NCI-H524 treated with DMSO at 0.1 percent for 48 hours (cell line): Measurements from ENCODE around the gene SIAE.

Experiments used
- DNase-seq: peaks from one replicate; lab custom pipeline; 2025; lab: John Stamatoyannopoulos, UW

The SIAE gene, protein sequence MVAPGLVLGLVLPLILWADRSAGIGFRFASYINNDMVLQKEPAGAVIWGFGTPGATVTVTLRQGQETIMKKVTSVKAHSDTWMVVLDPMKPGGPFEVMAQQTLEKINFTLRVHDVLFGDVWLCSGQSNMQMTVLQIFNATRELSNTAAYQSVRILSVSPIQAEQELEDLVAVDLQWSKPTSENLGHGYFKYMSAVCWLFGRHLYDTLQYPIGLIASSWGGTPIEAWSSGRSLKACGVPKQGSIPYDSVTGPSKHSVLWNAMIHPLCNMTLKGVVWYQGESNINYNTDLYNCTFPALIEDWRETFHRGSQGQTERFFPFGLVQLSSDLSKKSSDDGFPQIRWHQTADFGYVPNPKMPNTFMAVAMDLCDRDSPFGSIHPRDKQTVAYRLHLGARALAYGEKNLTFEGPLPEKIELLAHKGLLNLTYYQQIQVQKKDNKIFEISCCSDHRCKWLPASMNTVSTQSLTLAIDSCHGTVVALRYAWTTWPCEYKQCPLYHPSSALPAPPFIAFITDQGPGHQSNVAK

DNA sequence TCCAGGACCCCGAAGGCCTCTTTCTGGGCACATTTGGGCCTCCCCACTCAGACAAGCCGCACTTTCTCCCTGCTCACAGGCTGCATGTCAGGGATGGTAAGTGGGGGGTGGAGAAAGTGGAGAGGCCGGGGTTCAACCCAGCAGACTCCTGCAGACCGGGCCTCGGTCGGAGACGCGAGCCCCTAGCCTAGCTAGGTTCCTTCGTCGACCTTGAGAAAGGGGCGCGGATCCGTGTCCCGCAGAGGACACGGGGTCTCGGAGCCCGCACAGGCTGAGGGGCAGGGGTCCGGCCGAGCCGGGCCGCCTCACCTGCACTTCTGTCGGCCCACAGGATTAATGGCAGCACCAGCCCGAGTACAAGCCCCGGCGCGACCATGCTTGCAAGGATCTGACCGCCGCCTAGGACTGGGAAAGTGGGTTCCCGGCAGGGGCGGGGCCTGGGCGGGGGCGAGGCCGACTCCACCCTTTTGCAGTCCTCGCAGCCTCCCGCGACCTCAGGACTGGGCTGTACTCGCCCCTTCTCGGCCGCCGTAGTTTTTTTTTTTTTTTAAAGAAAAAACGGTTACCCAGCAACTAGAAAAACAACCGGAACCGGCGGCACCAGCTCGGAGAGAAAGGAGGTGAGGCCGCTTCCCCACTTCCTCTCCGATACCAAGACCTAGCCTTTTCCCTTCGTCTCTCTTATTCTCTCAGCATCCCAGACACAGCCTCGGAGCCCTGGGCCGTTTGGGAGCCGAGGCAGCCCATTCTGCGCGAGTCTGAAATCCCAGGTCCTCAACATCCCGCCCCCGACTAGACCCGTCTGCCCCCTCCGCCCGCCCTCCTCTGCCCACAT lies at the start of gene SIAE, which contains the start of gene SPA17:
TSS of gene SIAE (minus strand) at position 407 of the 835 bp plus-strand sequence. CDS start at position 376, 31 bp downstream.
TSS of gene SPA17 (plus strand) at position 572 of the 835 bp plus-strand sequence. CDS start 1,361 bp downstream, outside the sequence.
- DNase-seq, result peak; percentile 84

DNA sequence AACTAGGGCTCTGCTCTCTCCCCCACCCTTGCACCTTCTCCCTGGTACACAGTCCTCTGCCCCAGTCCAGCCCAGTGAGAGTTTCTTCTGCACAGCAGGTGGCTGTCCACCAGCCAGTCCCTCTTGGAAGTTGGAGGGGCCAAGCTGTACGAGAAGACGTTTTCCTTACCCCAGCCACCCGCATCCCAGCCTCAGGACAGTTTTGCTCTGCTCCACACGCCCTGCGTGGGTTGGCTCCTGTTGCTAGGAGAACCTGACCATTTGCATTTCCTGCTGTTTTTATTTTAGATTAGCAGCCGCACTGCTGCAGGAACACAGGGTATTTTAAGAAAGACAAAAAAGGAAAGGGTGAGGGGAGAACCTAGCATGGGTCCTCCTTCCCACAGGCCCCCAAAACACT lies 48.6 kb upstream of the SIAE start:
- DNase-seq, result no peak

DNA sequence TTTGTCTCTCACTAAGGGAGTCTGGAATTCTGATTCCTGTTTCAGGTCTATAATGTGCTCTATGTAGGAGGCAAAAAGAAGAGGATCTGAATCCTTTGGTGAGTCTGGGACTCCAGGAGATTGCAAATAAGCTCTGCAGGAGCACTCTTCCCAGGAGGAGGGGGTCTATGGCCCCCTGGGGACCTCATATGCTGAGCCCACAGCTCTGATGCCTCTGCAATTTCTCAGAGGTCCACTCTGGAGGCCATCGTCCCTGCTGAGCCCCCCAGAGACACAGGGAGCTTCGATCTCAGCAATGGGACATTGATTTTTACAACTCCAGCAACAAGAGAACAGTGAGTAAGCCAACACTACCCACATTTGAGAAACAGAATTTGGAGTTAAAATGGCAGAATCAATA lies 46.0 kb upstream of the SIAE start:
- DNase-seq, result no peak

DNA sequence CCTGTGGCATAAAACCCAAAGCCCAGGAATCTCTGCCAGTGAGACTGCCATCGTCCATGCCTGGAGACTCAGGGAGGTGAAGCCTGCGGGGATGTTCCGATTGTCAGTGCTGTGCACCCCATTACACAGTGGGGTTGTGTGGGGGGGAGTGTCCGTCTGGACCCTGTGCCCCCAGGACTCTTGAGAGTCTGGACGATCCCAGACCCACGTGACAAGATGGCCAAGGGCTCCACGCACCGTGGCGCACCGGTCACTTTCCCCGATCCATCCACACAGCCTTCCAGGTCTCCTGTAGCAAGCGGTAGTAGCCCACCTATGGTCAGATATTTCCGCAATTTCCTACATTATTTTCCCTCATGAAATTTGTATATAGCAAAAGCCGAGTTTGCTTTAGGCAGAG lies 45.3 kb upstream of the SIAE start:
- DNase-seq, result no peak

DNA sequence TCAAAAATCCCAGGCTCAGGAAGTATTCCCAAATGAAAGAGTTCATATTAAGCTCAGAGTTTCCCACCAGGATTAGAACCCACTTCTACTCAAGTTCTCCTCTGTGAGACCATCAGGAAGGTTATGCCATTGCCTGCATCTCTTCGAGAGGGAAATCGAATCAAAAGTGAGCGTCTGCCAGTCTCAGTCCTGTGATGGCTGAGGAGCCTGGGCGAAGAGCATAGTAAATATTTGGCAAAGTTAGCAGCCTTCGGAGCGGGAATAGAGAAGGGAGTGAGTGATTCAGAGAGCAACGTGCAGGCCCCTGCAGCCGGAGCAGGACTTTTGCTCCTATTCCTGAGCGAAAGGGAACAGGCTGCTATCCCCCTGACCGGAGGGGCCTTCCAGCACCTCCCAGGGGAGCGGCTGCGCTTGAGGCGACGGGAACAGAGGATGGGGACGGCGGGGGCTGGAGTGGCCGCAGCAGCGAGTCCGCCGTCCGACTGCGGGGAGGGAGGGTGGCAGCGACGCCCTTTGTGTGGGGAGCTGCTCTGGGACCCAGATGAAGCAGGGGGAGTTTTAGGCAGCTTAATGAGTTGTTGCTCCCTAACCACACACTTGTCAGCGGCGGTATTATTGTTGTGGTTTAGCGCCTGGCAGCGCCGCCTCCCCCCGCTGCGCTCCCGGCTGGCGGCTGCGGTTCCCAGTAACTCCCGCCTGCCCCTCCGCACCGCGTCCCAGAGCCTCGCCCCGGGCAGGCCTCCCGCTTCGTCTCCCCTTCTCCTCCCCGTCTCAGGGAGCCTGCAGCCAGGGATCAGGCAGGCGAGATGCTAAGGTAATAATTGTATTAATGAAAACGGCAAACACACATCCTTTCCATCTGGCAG lies 44.5 kb upstream of the SIAE start:
- no peak for DNase-seq

DNA sequence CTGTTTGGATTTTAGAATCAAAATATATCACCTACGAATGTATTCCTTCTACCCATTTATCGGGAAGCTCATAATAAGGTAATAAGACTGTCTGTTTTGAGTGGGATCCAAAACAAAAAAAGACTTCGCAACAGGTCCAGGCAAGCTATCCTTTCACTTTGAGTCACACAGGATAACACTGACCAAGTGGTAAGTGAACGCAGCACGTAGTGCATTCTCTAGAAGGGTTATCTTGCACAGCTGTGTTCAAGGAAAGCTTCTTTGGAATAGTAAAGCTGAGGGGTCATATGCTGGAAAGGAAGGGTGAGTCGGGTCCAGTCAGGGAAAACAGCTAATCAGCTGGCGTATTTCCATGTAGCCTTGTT lies 43.9 kb upstream of the SIAE start:
- DNase-seq, result no peak

DNA sequence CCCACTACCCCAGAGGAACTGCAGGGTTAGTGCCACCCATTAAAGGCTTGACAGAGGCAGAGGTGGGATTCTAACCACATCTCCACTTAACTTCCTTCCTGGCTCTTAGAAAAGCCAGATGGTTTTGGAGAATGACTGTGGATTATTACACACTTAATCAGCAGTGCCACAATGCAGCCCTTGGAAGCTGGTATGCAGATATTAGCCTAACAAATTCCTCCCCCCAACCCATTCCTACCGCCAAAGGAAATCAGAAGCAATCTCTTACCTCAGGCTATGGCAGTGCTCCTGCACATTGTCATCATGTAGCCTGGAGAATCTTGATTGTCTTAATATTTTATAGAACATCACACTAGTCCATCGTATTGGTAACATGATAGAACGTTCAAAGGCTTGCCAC lies 43.1 kb upstream of the SIAE start:
- peak; percentile 57 for DNase-seq

DNA sequence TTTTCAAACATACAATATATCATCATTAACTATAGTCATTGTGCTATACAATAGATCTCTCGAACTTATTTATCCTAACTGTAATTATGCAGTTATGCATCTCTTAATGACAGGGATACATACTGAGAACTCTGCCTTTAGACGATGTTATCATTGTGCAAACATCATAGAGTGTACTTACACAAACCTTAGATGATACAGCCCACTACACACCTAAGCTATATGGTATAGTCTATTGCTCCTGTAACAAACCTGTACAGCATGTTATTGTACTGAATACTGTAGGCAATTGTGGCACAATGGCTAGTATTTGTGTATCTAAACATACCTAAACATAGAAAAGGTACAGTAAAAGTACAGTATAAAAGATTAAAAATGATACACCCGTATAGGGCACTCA lies 38.9 kb upstream of the SIAE start:
- no peak for DNase-seq

DNA sequence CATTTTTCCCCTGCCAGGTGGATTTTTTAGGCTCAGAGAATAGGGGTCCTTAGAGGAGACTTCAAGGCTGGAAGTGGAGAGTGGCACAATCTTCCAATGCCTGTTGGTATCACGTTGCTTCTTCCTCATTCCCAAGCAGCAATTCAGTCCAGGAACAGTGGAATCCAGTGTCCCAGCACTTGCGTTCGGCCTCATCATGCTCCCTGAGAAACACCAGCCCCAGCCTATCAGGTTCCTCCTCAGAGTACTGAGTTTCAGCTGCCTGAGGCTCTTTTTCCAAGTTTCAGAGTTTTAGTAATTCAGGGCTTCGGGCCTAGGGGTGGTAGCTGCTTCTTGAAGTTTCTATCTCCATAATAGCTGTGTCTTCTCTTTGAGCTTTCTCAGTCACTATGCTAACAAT lies 34.3 kb upstream of the SIAE start:
- no peak for DNase-seq

DNA sequence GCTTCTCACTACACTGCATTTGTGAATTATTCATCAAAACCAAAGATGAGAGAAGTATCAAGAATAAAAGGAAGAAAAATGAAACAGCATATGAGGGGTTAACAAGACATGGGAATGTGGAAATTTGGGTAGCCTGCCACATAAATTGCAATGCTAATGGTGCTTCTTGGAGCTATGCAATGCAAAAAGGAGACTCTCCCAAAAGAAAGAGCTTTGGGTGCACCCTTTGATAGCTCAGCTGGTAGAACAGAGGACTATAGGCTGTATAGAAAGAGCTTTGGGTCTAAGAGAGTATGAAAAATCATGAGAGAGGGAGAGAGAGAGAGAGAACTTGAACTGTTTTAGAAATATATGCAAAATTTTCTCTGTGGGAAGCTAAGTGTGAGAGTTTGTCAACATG lies 26.5 kb upstream of the SIAE start:
- DNase-seq, result no peak

DNA sequence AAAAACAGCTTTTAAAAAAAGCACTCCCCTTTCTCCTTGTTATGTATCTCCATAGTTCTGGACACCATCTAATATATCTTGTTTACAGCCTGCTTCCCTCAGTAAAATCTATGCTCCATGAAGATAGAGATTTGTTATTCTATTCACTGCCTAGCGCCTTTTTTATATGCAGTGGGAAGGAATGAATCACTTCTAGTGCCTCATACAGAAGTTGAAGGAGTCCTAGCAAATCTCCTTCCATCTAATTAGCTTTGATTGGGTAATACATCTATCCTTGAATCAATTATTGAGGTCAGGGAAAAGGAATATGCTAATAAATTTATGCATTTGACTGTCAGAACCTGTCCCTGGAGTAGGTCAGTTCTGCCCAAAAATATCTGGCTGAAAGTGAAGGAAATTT lies 26.0 kb upstream of the SIAE start:
- DNase-seq, result no peak

DNA sequence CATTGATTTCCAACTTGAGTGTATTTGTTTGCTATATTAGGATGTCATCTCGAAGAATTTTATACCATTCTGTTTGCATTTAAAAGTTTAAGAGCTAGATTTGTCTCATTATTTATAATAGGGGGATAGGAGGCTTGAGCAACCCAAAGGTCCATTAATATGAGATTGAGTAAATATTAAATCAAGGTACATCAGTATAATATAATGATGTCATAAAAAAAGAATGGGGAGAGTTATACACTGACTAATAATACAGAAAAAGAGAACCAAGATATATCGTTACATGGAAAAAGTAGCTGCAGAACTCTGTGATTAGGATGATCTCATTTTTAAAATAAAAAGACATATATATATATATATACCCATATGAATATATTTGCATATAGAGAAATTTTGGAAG lies 19.6 kb upstream of the SIAE start:
- DNase-seq, result no peak

DNA sequence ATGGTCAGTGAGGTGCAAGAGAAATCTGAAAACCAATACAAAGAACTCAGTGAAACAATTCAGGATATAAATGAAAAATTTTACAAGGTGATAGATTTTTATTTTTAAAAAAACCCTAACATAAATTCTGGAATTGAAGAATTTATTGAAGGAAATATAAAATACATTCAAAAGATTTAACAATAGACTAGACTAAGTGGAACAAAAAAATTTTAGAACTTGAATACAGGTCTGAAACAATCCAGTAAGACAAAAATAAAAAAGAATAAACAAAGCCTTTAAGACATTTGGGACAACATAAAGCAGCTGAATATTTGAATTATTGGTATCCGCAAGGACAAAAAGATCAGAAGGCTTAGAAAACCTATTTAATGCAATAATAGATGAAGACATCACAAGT lies 8.9 kb upstream of the SIAE start:
- no peak for DNase-seq

DNA sequence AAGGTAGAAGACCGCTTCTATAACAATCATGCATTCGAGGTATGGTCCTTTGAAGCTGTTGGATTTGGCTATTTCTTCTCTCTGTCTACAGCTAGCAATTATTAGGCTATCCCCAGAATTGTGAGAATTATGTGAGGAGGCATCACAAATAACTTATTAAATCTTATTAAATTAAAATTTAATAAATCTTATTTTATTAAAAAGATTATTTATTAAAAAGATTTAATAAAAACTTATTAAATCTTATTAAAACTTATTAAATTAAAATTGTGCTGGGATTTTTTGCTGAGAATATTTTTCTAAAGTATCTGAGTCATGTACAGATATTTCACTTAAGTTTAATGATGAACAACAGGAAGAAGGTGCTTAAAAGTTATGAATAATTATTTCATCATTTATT lies 7.9 kb upstream of the SIAE start:
- DNase-seq, result no peak

DNA sequence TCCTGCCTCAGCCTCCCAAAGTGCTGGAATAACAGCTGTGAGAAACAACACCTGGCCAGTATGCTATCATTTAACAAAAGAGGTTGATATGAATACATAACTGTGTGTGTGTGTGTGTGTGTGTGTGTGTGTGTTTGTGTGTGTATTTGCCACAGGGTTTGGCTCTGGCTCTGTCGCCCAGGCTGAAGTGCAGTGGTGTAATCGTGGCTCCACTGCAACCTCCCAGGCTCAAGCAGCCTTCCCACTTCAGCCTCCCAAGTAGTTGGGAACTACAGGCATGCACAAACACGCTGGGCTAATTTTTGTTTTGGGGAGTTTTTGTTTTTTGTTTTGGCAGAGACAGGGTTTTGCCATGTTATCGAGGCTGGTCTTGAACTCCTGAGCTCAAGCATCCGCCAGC lies 4.9 kb upstream of the SIAE start:
- no peak for DNase-seq

DNA sequence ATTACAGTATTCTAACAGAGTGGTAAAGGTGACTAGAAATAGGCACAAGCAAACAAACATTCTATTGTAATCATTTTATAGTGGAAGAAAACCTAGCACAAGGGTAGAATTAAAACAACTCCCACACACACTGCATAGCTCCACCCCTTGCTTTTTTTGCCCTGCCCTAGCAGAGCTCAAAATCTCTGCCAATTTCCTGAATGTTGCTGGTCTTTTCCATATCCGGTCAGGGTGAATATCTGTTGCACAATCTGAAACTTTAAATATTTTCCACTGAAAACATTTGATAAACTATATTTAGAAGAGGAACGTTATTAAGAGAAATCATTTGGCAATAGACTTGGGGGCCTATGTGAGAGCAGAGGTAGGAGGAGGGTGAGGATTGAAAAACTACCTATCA lies 2.8 kb upstream of the SIAE start:
- DNase-seq, result no peak

DNA sequence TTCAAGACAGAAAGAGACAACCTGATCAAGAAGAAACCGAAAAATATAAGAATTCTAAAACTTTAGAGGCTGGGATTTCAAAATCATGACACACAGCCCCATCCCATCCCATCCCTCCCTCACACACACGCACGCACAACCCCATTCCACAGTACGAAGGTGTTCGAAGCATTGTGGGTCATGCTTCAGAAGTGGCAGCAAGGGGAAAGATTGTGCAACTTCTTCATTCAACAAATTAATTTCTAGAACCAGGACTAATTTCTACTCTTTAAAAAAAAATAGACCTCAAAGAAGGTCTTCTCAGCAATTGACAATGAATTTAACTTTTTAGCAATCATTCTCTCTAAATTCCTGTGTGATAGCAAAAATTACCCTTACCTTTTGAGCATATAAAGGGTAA lies 1.0 kb upstream of the SIAE start:
- no peak for DNase-seq

DNA sequence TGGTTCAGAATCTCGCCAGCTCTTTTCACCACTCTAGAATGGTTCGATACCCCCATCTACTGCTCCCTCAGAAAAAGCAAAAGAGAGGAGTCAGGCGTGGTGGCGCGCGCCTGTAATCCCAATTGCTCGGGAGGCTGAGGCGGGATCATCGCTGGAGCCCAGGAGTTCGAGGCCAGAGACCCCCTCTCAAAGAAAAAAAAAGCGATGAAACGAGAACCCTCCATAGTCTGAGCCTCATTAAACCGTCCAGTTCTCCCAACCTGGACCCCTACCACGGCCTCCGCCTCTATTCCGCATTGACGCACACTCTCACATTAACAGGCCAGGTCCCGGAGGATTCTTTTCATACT lies 604 bp upstream of the SIAE start:
- no peak for DNase-seq

DNA sequence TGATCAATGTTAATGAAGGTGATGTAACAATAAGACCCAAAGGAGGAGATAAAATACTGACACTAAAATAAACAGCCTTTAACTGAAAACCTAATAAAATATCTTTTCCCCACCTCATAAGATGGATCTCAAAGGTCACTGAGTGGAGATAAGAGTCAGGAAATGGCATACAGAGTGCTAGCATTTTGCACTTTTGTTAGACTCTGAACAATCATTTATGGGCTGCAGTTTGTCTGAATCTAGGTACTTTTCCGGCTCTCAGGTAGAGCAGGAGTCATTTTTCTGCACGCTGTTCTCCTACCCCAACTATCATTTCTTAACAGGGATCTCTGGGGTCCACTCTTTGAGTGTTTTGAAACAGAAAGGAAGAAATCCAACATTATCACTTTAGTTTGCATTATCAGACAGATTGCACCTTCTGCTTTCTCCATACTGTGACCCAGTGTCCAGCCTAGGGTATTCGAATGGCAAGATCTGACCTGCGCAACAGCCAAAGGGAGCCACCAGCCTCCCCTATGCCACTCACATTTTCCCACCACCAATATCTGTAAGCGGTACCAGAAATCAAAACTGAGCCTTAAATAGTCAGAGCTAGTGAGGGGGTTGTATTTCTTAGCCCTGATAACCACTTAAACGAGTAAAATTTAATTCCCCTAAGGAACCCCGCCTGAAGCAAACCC lies 863 bp downstream of the SIAE start:
- no peak for DNase-seq

DNA sequence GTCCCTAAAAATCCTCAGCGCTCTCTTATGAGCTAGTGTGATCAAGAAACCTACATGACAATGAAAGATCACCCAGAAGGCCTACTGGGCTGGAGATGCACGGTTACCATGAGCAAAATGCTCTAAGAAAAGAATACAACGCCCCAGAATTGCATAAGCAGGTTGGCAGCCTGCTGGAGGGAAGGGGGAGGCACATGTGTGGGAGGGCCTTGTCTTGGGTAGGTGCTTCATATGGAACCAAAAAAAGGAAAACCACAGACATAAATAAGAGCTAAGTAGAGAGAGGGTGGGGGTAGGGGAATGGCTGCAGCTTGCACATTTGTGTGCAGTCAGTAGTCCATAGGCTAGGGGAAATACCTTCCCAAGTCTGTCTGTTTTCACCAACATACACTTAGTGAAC lies 2.8 kb downstream of the SIAE start:
- DNase-seq, result no peak

DNA sequence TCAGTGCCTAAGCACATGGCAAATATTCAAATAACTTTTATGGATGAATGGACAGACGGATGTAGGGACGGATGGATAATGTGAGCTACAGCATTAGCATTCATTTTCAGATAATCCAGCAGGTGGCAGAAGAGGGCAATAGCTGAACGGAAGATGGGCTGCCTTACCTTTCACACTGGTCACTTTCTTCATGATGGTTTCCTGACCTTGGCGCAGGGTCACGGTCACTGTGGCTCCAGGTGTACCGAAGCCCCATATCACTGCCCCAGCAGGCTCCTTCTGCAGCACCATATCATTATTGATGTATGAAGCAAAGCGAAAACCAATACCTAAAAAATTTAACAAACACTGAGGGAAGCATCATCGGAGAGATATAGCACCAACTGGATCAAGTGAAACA lies 4.3 kb downstream of the SIAE start:
- DNase-seq, result no peak

DNA sequence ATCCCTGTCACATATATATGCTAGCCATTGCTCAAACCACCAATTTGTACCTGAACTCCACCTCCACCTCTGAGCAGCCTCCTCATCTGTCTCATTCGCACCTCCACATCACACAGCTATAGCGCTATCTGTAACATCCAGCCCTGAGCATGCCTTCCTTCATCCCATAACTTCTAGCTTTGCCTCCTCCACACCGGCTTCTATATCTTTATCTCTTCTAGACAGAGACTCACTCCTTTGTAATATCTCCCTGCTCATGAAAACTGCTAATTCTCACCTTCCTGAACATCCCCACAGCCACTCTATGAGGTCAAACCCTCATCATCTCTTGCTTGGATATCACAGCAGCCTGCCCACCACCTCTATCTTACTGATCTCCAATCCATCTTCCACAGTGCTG lies 5.9 kb downstream of the SIAE start:
- no peak for DNase-seq
